PC-3 (cell line): ENCODE data around the gene IFI35. TPM values are rescaled to one million over a fixed set of nuclear protein-coding genes. Genes with fewer than 3 reads are reported as not detected.
"Not testable (repeated sequence)": the region's sequence is repeated elsewhere in the genome, so short reads cannot be mapped to it uniquely, and the experiment has no call there.

Experiments
- ATAC-seq: fragments of 200-7000 bp; cut with Tn5 transposase; 2 replicates; pipeline ENCODE4 v1.9.1; 2020; ENCODE audit warnings: mild to moderate bottlenecking, moderate library complexity
- BruUV-seq: library from RNA; stranded (reverse); fragments of 400-500 nt; replicated peaks from 2 replicates; lab custom pipeline; 2021; lab: Mats Ljungman, UMichigan
- CTCF ChIA-PET: fragments of 300-600 bp; sonication (Branson Sonifier 250); formaldehyde crosslinking; loops from one replicate; lab custom pipeline; 2022; ENCODE audit warnings: antibody characterized with exemption; lab: Charles Lee
- POLR2A ChIA-PET: fragments of 300-600 bp; sonication (Branson Sonifier 250); formaldehyde crosslinking; loops from one replicate; lab custom pipeline; 2022; ENCODE audit warnings: antibody characterized with exemption; ENCODE audit not compliant: unreplicated experiment; lab: Charles Lee
- DNase-seq: peaks from one replicate; pipeline ENCODE4 v3.0.0-alpha.2; 2015
- H2AFZ ChIP-seq: fragments of 300-600 bp; sonication (generic); 2 replicates; pipeline ENCODE4 v1.6.0; 2016; ENCODE audit warnings: antibody characterized with exemption, low read length
- H3F3A ChIP-seq: fragments of 300-600 bp; sonication (generic); one replicate; pipeline ENCODE4 v1.6.0; 2017; ENCODE audit warnings: antibody characterized with exemption, low read length, control low read depth, mild to moderate bottlenecking; ENCODE audit not compliant: unreplicated experiment
- H3K27ac ChIP-seq: fragments of 300-600 bp; sonication (generic); 2 replicates; pipeline ENCODE4 v1.5.1; 2016; ENCODE audit warnings: mild to moderate bottlenecking, low read length
- H3K27me3 ChIP-seq: fragments of 300-600 bp; sonication (generic); 2 replicates; pipeline ENCODE4 v1.6.1; 2016; ENCODE audit warnings: low read length, mixed read lengths
- H3K36me3 ChIP-seq: fragments of 300-600 bp; sonication (generic); 2 replicates; pipeline ENCODE4 v1.6.1; 2016; ENCODE audit warnings: low read depth, mixed run types, low read length, mixed read lengths
- H3K4me1 ChIP-seq: fragments of 300-600 bp; sonication (generic); 2 replicates; pipeline ENCODE4 v1.5.1; 2016; ENCODE audit warnings: low read length; ENCODE audit not compliant: insufficient read depth
- H3K4me2 ChIP-seq: fragments of 300-600 bp; sonication (generic); 2 replicates; pipeline ENCODE4 v1.6.0; 2016; ENCODE audit warnings: low read length
- H3K4me3 ChIP-seq: fragments of 300-600 bp; sonication (generic); 2 replicates; pipeline ENCODE4 v1.5.1; 2016; ENCODE audit warnings: mild to moderate bottlenecking, low read length, mixed read lengths
- H3K79me2 ChIP-seq: fragments of 300-600 bp; sonication (generic); 2 replicates; pipeline ENCODE4 v1.6.1; 2017; ENCODE audit warnings: low read length, mixed read lengths
- H3K9ac ChIP-seq: fragments of 300-600 bp; sonication (generic); 2 replicates; pipeline ENCODE4 v1.6.0; 2016; ENCODE audit warnings: mild to moderate bottlenecking, low read length
- H3K9me2 ChIP-seq: fragments of 300-600 bp; sonication (generic); replicated peaks from 2 replicates; pipeline ENCODE4 v1.6.1; 2016; ENCODE audit warnings: mixed run types, low read length, mixed read lengths
- H3K9me3 ChIP-seq: fragments of 300-600 bp; sonication (generic); 2 replicates; pipeline ENCODE4 v1.6.1; 2016; ENCODE audit warnings: low read length, mixed read lengths
- H4K20me1 ChIP-seq: fragments of 300-600 bp; sonication (generic); 2 replicates; pipeline ENCODE4 v1.6.1; 2016; ENCODE audit warnings: low read length, mixed read lengths
- EZH2 ChIP-seq: fragments of 300-600 bp; sonication (generic); IDR thresholded peaks from one replicate; pipeline ENCODE4 v1.6.1; 2017; ENCODE audit warnings: antibody characterized with exemption, mild to moderate bottlenecking, low read length; ENCODE audit not compliant: unreplicated experiment
- EZH2phosphoT487 ChIP-seq: fragments of 300-600 bp; sonication (generic); IDR thresholded peaks from 2 replicates; pipeline ENCODE4 v1.6.1; 2018; ENCODE audit warnings: mild to moderate bottlenecking, antibody characterized with exemption, low read length, borderline replicate concordance
- intact Hi-C: fragments of 100-400 bp; cut with micrococcal nuclease; formaldehyde crosslinking; loops from 2 replicates; pipeline ENCODE4 v1.9.0; 2023
- total RNA-seq: library from RNA; depleted of rRNA; stranded (reverse); fragments of >200 nt; gene quantifications from 2 replicates; pipeline ENCODE4 v1.2.3, GENCODE V29; 2014
- TF ChIP-seq, protein P1 (sequence below): fragments of 300-600 bp; sonication (generic); conservative IDR thresholded peaks from 2 replicates; pipeline ENCODE4 v1.5.1; 2017; ENCODE audit warnings: antibody characterized with exemption, low read depth, mild to moderate bottlenecking, low read length

Gene IFI35
- total RNA-seq, 1 experiment from 2014 or later, result 12.3 TPM

DNA sequence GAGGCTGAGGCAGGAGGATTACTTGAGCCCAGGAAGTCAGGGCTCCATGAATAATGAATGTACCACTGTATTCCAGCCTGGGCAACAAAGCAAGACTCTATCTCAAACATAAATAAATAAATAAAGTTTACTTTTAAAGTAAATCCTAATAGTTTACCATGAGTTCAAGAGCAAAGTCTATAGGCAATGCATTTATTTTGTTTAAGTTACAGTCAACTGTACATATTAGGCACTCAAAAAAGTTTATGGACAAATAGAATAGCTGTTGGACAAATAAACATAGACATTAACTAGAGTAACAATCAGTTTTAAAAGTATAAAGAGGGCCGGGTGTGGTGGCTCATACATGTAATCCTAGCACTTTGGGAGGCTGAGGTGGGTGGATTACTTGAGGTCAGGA is 38.7 kb upstream of the IFI35 start:
- ATAC-seq (no peak), DNase-seq (no peak)
- no peak overlapping the region for H2AFZ ChIP-seq
- POLR2A ChIA-PET, result no interaction called here
- CTCF ChIA-PET, result interaction anchor here (0.7 kb wide), 1 partner anchor 30 kb away, joined by 5 read pairs; the partner anchor contains the start of gene RPL27
- no peak overlapping the region for H3K4me2 ChIP-seq
- no peaks in the 10 kb centered on the region for H3K9me3 ChIP-seq
- no peak for TF ChIP-seq EZH2phosphoT487
- no peak for TF ChIP-seq EZH2
- TF ChIP-seq, protein P1, sequence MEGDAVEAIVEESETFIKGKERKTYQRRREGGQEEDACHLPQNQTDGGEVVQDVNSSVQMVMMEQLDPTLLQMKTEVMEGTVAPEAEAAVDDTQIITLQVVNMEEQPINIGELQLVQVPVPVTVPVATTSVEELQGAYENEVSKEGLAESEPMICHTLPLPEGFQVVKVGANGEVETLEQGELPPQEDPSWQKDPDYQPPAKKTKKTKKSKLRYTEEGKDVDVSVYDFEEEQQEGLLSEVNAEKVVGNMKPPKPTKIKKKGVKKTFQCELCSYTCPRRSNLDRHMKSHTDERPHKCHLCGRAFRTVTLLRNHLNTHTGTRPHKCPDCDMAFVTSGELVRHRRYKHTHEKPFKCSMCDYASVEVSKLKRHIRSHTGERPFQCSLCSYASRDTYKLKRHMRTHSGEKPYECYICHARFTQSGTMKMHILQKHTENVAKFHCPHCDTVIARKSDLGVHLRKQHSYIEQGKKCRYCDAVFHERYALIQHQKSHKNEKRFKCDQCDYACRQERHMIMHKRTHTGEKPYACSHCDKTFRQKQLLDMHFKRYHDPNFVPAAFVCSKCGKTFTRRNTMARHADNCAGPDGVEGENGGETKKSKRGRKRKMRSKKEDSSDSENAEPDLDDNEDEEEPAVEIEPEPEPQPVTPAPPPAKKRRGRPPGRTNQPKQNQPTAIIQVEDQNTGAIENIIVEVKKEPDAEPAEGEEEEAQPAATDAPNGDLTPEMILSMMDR, result no peak
- H3F3A ChIP-seq, result no peaks in the 10 kb centered on the region
- H3K9ac ChIP-seq, result no peak overlapping the region
- no peaks in the 10 kb centered on the region for H3K9me2 ChIP-seq
- H3K27me3 ChIP-seq, result no peaks in the 10 kb centered on the region
- intact Hi-C loops, result no loop called here
- H3K4me1 ChIP-seq, result peaks cover 6% of the 10 kb centered on the region; the same call in 1 of the 2 replicates
- no TSS peak for BruUV-seq
- no peak overlapping the region for H3K4me3 ChIP-seq
- H3K27ac ChIP-seq, result no peak overlapping the region
- no peaks in the 10 kb centered on the region for H4K20me1 ChIP-seq
- no peaks in the 10 kb centered on the region for H3K36me3 ChIP-seq
- H3K79me2 ChIP-seq, result peaks cover 17% of the 10 kb centered on the region

DNA sequence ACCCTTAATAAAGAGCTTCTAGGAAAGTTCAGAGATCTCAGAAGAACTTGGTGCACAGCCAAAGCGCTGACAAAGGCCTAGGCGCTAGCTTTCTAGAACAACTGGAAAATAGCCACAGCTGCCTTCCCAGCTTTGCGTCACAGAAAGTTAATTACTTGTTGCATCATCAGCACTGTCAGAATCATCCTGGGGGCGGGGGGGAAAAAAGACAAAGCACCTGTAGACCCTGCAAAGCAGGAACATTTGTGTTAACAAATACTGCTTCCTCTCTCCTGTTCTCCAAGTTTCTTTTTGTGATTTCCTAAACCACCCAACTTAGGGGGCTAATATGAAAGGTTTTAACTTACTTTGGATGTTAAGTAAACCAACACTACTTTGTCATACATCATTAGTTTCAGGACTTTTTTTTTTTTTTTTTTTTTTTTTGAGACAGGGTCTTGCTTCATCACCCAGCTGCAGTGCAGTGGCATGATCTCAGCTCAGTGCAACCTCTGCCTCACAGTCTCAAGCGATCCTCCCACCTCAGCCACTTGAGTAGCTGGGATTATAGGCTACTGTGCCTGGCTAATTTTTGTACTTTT is 37.5 kb upstream of the IFI35 start:
- H3K79me2 ChIP-seq, result peaks cover 6% of the 10 kb centered on the region
- no peaks in the 10 kb centered on the region for H3F3A ChIP-seq
- intact Hi-C loops, result no loop called here
- ChIA-PET CTCF (no interaction called here), POLR2A (no interaction called here)
- TF ChIP-seq EZH2phosphoT487 (no peak), EZH2 (no peak)
- TF ChIP-seq, protein P1, result no peak
- BruUV-seq, result no TSS peak
- ATAC-seq (no peak), DNase-seq (no peak)
- no peak overlapping the region for H3K4me3 ChIP-seq
- H3K9me2 ChIP-seq, result no peaks in the 10 kb centered on the region
- H3K9me3 ChIP-seq, result no peaks in the 10 kb centered on the region
- no peak overlapping the region for H3K27ac ChIP-seq
- no peak overlapping the region for H3K4me2 ChIP-seq
- no peaks in the 10 kb centered on the region for H3K36me3 ChIP-seq
- no peak overlapping the region for H2AFZ ChIP-seq
- H4K20me1 ChIP-seq, result no peaks in the 10 kb centered on the region
- no peaks in the 10 kb centered on the region for H3K4me1 ChIP-seq
- no peak overlapping the region for H3K9ac ChIP-seq
- H3K27me3 ChIP-seq, result no peaks in the 10 kb centered on the region

DNA sequence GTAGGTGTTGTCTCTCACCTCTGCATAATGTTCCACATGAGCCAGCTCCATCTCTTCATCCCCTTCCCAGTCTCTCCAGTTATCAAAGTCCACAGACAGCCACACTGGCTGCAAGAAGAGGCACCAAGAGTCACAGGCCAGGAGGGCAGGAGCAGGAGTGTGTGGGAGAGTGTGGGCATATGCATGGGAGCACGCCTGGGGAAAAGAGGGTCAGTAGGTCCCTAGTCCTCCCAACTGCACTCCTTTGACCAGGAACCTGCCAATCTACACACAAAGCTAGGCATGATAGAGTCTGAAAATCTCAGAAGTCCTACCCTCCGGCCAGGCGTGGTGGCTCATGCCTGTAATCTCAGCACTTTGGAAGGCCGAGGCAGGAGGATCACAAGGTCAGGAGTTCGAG is 35.0 kb upstream of the IFI35 start:
- Histone ChIP-seq H2AFZ (no peak overlapping the region), H3F3A (no peaks in the 10 kb centered on the region), H3K9me3 (no peaks in the 10 kb centered on the region), H3K4me1 (no peaks in the 10 kb centered on the region), H4K20me1 (no peaks in the 10 kb centered on the region), H3K27ac (no peak overlapping the region), H3K4me2 (no peak overlapping the region), H3K9me2 (no peaks in the 10 kb centered on the region), H3K27me3 (no peaks in the 10 kb centered on the region), H3K4me3 (no peak overlapping the region), H3K79me2 (no peaks in the 10 kb centered on the region), H3K36me3 (no peaks in the 10 kb centered on the region), H3K9ac (no peak overlapping the region)
- no peak for ATAC-seq
- intact Hi-C loops, result no loop called here
- DNase-seq, result no peak
- TF ChIP-seq, protein P1, result no peak
- TF ChIP-seq EZH2 (no peak), EZH2phosphoT487 (no peak)
- no TSS peak for BruUV-seq
- ChIA-PET POLR2A (no interaction called here), CTCF (no interaction called here)

DNA sequence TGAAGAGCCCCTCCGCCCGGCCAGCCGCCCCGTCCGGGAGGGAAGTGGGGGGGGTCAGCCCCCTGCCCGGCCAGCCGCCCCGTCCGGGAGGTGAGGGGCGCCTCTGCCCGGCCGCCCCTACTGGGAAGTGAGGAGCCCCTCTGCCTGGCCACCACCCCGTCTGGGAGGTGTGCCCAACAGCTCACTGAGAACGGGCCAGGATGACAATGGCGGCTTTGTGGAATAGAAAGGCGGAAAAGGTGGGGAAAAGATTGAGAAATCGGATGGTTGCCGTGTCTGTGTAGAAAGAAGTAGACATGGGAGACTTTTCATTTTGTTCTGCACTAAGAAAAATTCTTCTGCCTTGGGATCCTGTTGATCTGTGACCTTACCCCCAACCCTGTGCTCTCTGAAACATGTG is 33.3 kb upstream of the IFI35 start:
- H3F3A ChIP-seq, H3K4me1 ChIP-seq, CTCF ChIA-PET, H3K9me3 ChIP-seq, H3K36me3 ChIP-seq, H3K4me3 ChIP-seq, H3K27me3 ChIP-seq, H3K9me2 ChIP-seq, H4K20me1 ChIP-seq, BruUV-seq, H3K27ac ChIP-seq, POLR2A ChIA-PET, H2AFZ ChIP-seq, DNase-seq, H3K9ac ChIP-seq, intact Hi-C loops, ATAC-seq, H3K4me2 ChIP-seq, H3K79me2 ChIP-seq: not testable (repeated sequence)
